K562 (cell line): ENCODE data around the gene GJB6. TPM values are rescaled to one million over a fixed set of nuclear protein-coding genes. Genes with fewer than 3 reads are reported as not detected.

ENCODE experiments used
- E4F1 ChIP-seq: fragments of 250-450 bp; sonication (Bioruptor Pico); IDR thresholded peaks from 2 replicates; pipeline ENCODE4 v1.5.0; 2021; ENCODE audit warnings: mild to moderate bottlenecking, borderline replicate concordance
- ESRRB ChIP-seq: fragments of 250-450 bp; sonication (Bioruptor Pico); IDR thresholded peaks from 2 replicates; pipeline ENCODE4 v1.5.0; 2020; ENCODE audit warnings: mild to moderate bottlenecking, moderate library complexity, borderline replicate concordance
- FOSL1 ChIP-seq: fragments of 200-800 bp; sonication (Bioruptor generic); conservative IDR thresholded peaks from 2 replicates; pipeline ENCODE4 v1.6.1; 2016; ENCODE audit warnings: missing genetic modification characterization, missing compliant biosample characterization
- HDAC2 ChIP-seq: fragments of 450-650 bp; IDR thresholded peaks from 2 replicates; pipeline ENCODE4 v1.6.1; 2016; ENCODE audit warnings: mild to moderate bottlenecking
- RNF219 ChIP-seq: fragments of 250-450 bp; sonication (Bioruptor Pico); IDR thresholded peaks from 2 replicates; pipeline ENCODE4 v1.5.0; 2022; ENCODE audit warnings: mild to moderate bottlenecking
- TFAM ChIP-seq: fragments of 250-450 bp; sonication (Bioruptor Pico); conservative IDR thresholded peaks from 2 replicates; pipeline ENCODE4 v1.5.0; 2021; ENCODE audit warnings: mild to moderate bottlenecking, moderate library complexity
- TFAP4 ChIP-seq: sonication (generic); formaldehyde crosslinking; IDR thresholded peaks from 2 replicates; pipeline ENCODE4 v1.8.0; 2022; ENCODE audit warnings: missing genetic modification reagents, mild to moderate bottlenecking, moderate library complexity, borderline replicate concordance
- ZNF395 ChIP-seq: fragments of 200-800 bp; sonication (Bioruptor generic); IDR thresholded peaks from 2 replicates; pipeline ENCODE4 v1.6.1; 2017; ENCODE audit warnings: missing genetic modification characterization, missing compliant biosample characterization
- ZNF778 ChIP-seq: fragments of 450-650 bp; formaldehyde crosslinking; IDR thresholded peaks from 2 replicates; pipeline ENCODE4 v1.4.0; 2020; ENCODE audit warnings: mild to moderate bottlenecking, moderate library complexity
- polyA plus RNA-seq, 8 experiments: library from polyadenylated mRNA; depleted of rRNA in 4 of 8; stranded (reverse) in 5 of 8; unstranded in 3 of 8; fragments of >200 nt; fragmentation: Nextera tagmentation in 2 of 8; fragmentation: Illumina TruSeq in 1 of 8; extraction: Ambion mirVana in 2 of 8; extraction: Trizol in 1 of 8; gene quantifications; 2 replicates each; pipeline versions ENCODE4 v1.2.1 to v1.2.3, GENCODE V29; 2011 to 2014; ENCODE audit warnings: inconsistent platforms in 1 of 8, missing spikeins in 1 of 8
- total RNA-seq, 7 experiments: library from RNA; depleted of rRNA in 6 of 7; stranded (reverse); fragments of >200 nt in 6 of 7; fragmentation: Illumina TruSeq in 2 of 7; extraction: Trizol in 2 of 7; gene quantifications; 2 replicates each; pipeline versions ENCODE4 v1.2.1 to v1.2.3, GENCODE V29; 2011 to 2021; ENCODE audit warnings: low replicate concordance in 1 of 7

Gene GJB6
- total and polyA plus RNA-seq, 9 of the 15 experiments (the other 6 are each of a cell fraction or from before 2014, with no cell fraction given) = not detected

- TF ChIP-seq FOSL1 (tag) (no peak), ZNF778 (no peak), TFAM (CRISPR knock-in tag) (no peak), ESRRB (no peak), E4F1 (no peak), TFAP4 (CRISPR knock-in tag) (no peak), RNF219 (CRISPR knock-in tag) (no peak), ZNF395 (CRISPR knock-in tag) (no peak), HDAC2 (no peak)
These were observed 39.8 kb downstream of the GJB6 start (continued) for GRCh38 chr13:20192158-20192835.
